GM12878 (cell line): ENCODE data around the gene SMKR1. TPM values are rescaled to one million over a fixed set of nuclear protein-coding genes. Genes with fewer than 3 reads are reported as not detected.

Experiments
- ATAC-seq: fragments of 200-7000 bp; cut with Tn5 transposase; 3 replicates; pipeline ENCODE4 v1.9.1; 2020; ENCODE audit warnings: mild to moderate bottlenecking, moderate library complexity
- BruUV-seq: library from RNA; stranded (reverse); fragments of 400-500 nt; replicated peaks from 2 replicates; lab custom pipeline; 2021; lab: Mats Ljungman, UMichigan
- CTCF ChIA-PET: fragments of 300-600 bp; sonication (Branson Sonifier 250); formaldehyde crosslinking; extraction: SDS; loops from one replicate; lab custom pipeline; 2021; ENCODE audit warnings: inconsistent platforms; lab: Yijun Ruan, JAX
- POLR2A ChIA-PET: fragments of 350-600 bp; formaldehyde crosslinking; extraction: SDS; loops from one replicate; lab custom pipeline; 2021; ENCODE audit warnings: inconsistent platforms; lab: Charles Lee
- RAD21 ChIA-PET: fragments of 300-600 bp; sonication (Branson Sonifier 250); formaldehyde crosslinking; loops from one replicate; lab custom pipeline; 2023; ENCODE audit warnings: antibody characterized with exemption; ENCODE audit not compliant: unreplicated experiment; lab: Charles Lee
- SMC1A ChIA-PET: fragments of 300-600 bp; sonication (Branson Sonifier 250); formaldehyde crosslinking; loops from one replicate; lab custom pipeline; 2023; ENCODE audit not compliant: unreplicated experiment, uncharacterized antibody; lab: Charles Lee
- DNase-seq: peaks from one replicate; pipeline ENCODE4 v3.0.0-alpha.2; 2011; ENCODE audit warnings: low read depth, low spot score
- FAIRE-seq: peaks from 3 replicates; lab custom pipeline; 2011; peaks lifted over from hg19 to GRCh38; lab: Jason Lieb, UNC
- H2AFZ ChIP-seq: 2 replicates; pipeline ENCODE4 v1.6.0; 2011; ENCODE audit warnings: low read depth, low read length, control low read depth; ENCODE audit not compliant: control insufficient read depth
- H3K27ac ChIP-seq: 2 replicates; pipeline ENCODE4 v1.5.1; 2011; ENCODE audit warnings: control low read depth; ENCODE audit not compliant: control insufficient read depth, insufficient read depth
- H3K27me3 ChIP-seq, 2 experiments: replicated peaks in 1 of 2; 2 replicates each; pipeline versions ENCODE4 v1.6.0 to v1.6.1; 2011; ENCODE audit warnings: low read length in 1 of 2; ENCODE audit not compliant: control insufficient read depth in 2 of 2, insufficient read depth in 2 of 2
- H3K36me3 ChIP-seq, 2 experiments: 2 replicates each; pipeline ENCODE4 v1.5.1; 2011; ENCODE audit warnings: low read length in 1 of 2; ENCODE audit not compliant: control insufficient read depth in 2 of 2, insufficient read depth in 2 of 2
- H3K4me1 ChIP-seq: 2 replicates; pipeline ENCODE4 v1.6.1; 2011; ENCODE audit warnings: mild to moderate bottlenecking, low read length, moderate library complexity, mixed read lengths; ENCODE audit not compliant: control insufficient read depth, insufficient read depth
- H3K4me2 ChIP-seq: 2 replicates; pipeline ENCODE4 v1.6.0; 2011; ENCODE audit warnings: control low read depth; ENCODE audit not compliant: control insufficient read depth, insufficient read depth
- H3K4me3 ChIP-seq: fragments of 200-600 bp; sonication (generic); 2 replicates; pipeline ENCODE4 v1.5.1; 2016
- H3K79me2 ChIP-seq: 2 replicates; pipeline ENCODE4 v1.6.0; 2011; ENCODE audit warnings: low read length; ENCODE audit not compliant: control insufficient read depth, insufficient read depth
- H3K9ac ChIP-seq: 2 replicates; pipeline ENCODE4 v1.8.0; 2011; ENCODE audit warnings: low read length, control low read depth, mixed read lengths; ENCODE audit not compliant: control insufficient read depth, insufficient read depth
- H3K9me3 ChIP-seq: replicated peaks from 3 replicates; pipeline ENCODE4 v1.5.1; 2011; ENCODE audit warnings: mild to moderate bottlenecking, low read length; ENCODE audit not compliant: control insufficient read depth, insufficient read depth
- H4K20me1 ChIP-seq: 2 replicates; pipeline ENCODE4 v1.6.0; 2011; ENCODE audit not compliant: control insufficient read depth, insufficient read depth
- ASH2L ChIP-seq: fragments of 300-600, 200-600 bp; sonication (generic); IDR thresholded peaks from 2 replicates; pipeline ENCODE4 v1.6.1; 2017; ENCODE audit warnings: low read depth, mild to moderate bottlenecking, borderline replicate concordance
- BHLHE40 ChIP-seq, 2 experiments: fragments of 450-650 bp in 1 of 2; IDR thresholded peaks; 2 replicates each; pipeline ENCODE4 v1.6.1; 2011 to 2017; ENCODE audit warnings: low read depth in 2 of 2, borderline replicate concordance in 1 of 2, improper control_type of control experiment in 1 of 2, low read length in 1 of 2, mild to moderate bottlenecking in 1 of 2
- BMI1 ChIP-seq: fragments of 450-650 bp; IDR thresholded peaks from 2 replicates; pipeline ENCODE4 v1.6.1; 2016; ENCODE audit warnings: mild to moderate bottlenecking, moderate library complexity, borderline replicate concordance
- EGR1 ChIP-seq, 2 experiments: IDR thresholded peaks; 1 replicate in 1 of 2; 2 replicates in 1 of 2; pipeline ENCODE4 v1.6.1; 2011 to 2012; ENCODE audit warnings: low read depth in 2 of 2, low read length in 2 of 2, borderline replicate concordance in 1 of 2, mild to moderate bottlenecking in 1 of 2, moderate library complexity in 1 of 2
- ESRRA ChIP-seq: IDR thresholded peaks from 2 replicates; pipeline ENCODE4 v1.6.1; 2012; ENCODE audit warnings: mild to moderate bottlenecking, low read length, improper control_type of control experiment
- ETV6 ChIP-seq, 2 experiments: fragments of 450-650 bp in 1 of 2; IDR thresholded peaks in 1 of 2; conservative IDR thresholded peaks in 1 of 2; 2 replicates each; pipeline ENCODE4 v1.6.1; 2014; ENCODE audit warnings: antibody characterized with exemption in 1 of 2, borderline replicate concordance in 1 of 2, low read depth in 1 of 2, mild to moderate bottlenecking in 1 of 2, moderate library complexity in 1 of 2
- KDM1A ChIP-seq: fragments of 200-600 bp; sonication (generic); IDR thresholded peaks from 2 replicates; pipeline ENCODE4 v1.6.1; 2016; ENCODE audit warnings: borderline replicate concordance
- KLF5 ChIP-seq: fragments of 450-650 bp; IDR thresholded peaks from 2 replicates; pipeline ENCODE4 v1.6.1; 2014; ENCODE audit warnings: mild to moderate bottlenecking; ENCODE audit not compliant: partially characterized antibody
- NFYA ChIP-seq: IDR thresholded peaks from 2 replicates; pipeline ENCODE4 v1.6.1; 2011; ENCODE audit warnings: low read depth, mild to moderate bottlenecking, low read length, improper control_type of control experiment, borderline replicate concordance
- NR2C1 ChIP-seq: fragments of 450-650 bp; IDR thresholded peaks from 2 replicates; pipeline ENCODE4 v1.6.1; 2017; ENCODE audit warnings: antibody characterized with exemption, mild to moderate bottlenecking, moderate library complexity
- PML ChIP-seq: IDR thresholded peaks from 2 replicates; pipeline ENCODE4 v1.6.1; 2012; ENCODE audit warnings: low read length, inconsistent platforms
- SMAD1 ChIP-seq: fragments of 450-650 bp; IDR thresholded peaks from 2 replicates; pipeline ENCODE4 v1.6.1; 2018; ENCODE audit warnings: mild to moderate bottlenecking, low read depth; ENCODE audit not compliant: partially characterized antibody
- SREBF1 ChIP-seq: IDR thresholded peaks from 2 replicates; pipeline ENCODE4 v1.6.1; 2012; ENCODE audit warnings: mild to moderate bottlenecking, low read length
- TCF3 ChIP-seq: IDR thresholded peaks from 2 replicates; pipeline ENCODE4 v1.6.1; 2012; ENCODE audit warnings: low read depth, mild to moderate bottlenecking, low read length, borderline replicate concordance; ENCODE audit not compliant: insufficient read depth
- ZNF384 ChIP-seq: IDR thresholded peaks from 2 replicates; pipeline ENCODE4 v1.6.1; 2012; ENCODE audit warnings: low read depth, mild to moderate bottlenecking, low read length, improper control_type of control experiment, borderline replicate concordance
- ZSCAN29 ChIP-seq: fragments of 450-650 bp; IDR thresholded peaks from 2 replicates; pipeline ENCODE4 v1.6.1; 2017; ENCODE audit warnings: mild to moderate bottlenecking, moderate library complexity
- WGBS: methylation state at CpG from one replicate; pipeline ENCODE4 v1.1.6; 2016; ENCODE audit warnings: low lambda C conversion rate; ENCODE audit not compliant: insufficient replicate concordance, insufficient coverage; ENCODE audit errors: missing lambda C conversion rate; 5-methylcytosine and 5-hydroxymethylcytosine counted together
- in situ Hi-C: fragments of 300-500 bp; cut with MboI; formaldehyde crosslinking; loops from 9 replicates; pipeline ENCODE4 v1.14.3; 2018; ENCODE audit warnings: mixed read lengths
- intact Hi-C: fragments of 100-400 bp; cut with micrococcal nuclease; formaldehyde crosslinking; loops from one replicate; pipeline ENCODE4 v1.14.2; 2022; ENCODE audit not compliant: unreplicated experiment
- polyA plus RNA-seq, 11 experiments: library from polyadenylated mRNA; depleted of rRNA in 4 of 11; unstranded in 6 of 11; stranded (reverse) in 5 of 11; fragments of >200 nt; fragmentation: Nextera tagmentation in 4 of 11; fragmentation: Illumina TruSeq in 1 of 11; extraction: Ambion mirVana in 4 of 11; extraction: Trizol in 1 of 11; gene quantifications; 1 replicate in 1 of 11; 2 replicates in 10 of 11; pipeline versions ENCODE4 v1.2.1 to v1.2.3, GENCODE V29; 2011 to 2016; ENCODE audit warnings: inconsistent platforms in 2 of 11, missing spikeins in 2 of 11, low read depth in 1 of 11
- total RNA-seq, 4 experiments: library from RNA; depleted of rRNA in 3 of 4; stranded (reverse); fragments of >200 nt in 3 of 4; fragmentation: Illumina TruSeq in 1 of 4; extraction: Trizol in 1 of 4; gene quantifications; 2 replicates each; pipeline versions ENCODE4 v1.2.1 to v1.2.3, GENCODE V29; 2013 to 2021
- TF ChIP-seq, protein P1 (sequence below): IDR thresholded peaks from 2 replicates; pipeline ENCODE4 v1.6.1; 2012; ENCODE audit warnings: low read length, inconsistent platforms
- TF ChIP-seq, protein P2 (sequence below): fragments of 450-650 bp; IDR thresholded peaks from 2 replicates; pipeline ENCODE4 v1.6.1; 2018; ENCODE audit warnings: mild to moderate bottlenecking, low read depth, moderate library complexity; ENCODE audit not compliant: partially characterized antibody
- TF ChIP-seq, protein P3 (sequence below): fragments of 450-650 bp; conservative IDR thresholded peaks from 2 replicates; pipeline ENCODE4 v1.6.1; 2017; ENCODE audit warnings: mild to moderate bottlenecking, moderate library complexity

The SMKR1 gene
- total and polyA plus RNA-seq, 10 of the 15 experiments (the other 5 are each of a cell fraction or from before 2014, with no cell fraction given) = 0.37 to 2.6 (median 0.83) TPM

- ChIA-PET CTCF (interaction anchor here (0.8 to 1.4 kb wide), 3 partner anchors 14 to 329 kb away, joined by 3 to 5 read pairs (median 3); no protein-coding TSS in a partner anchor), SMC1A (no interaction called here), RAD21 (no interaction called here), POLR2A (no interaction called here)
- Histone ChIP-seq H3K4me1 (peaks cover 17% of the 10 kb centered on the region; the same call in 1 of the 2 replicates), H3K9me3 (no peaks in the 10 kb centered on the region), H3K27me3 (no peaks in the 10 kb centered on the region), H3K36me3 (no peaks in the 10 kb centered on the region), H3K79me2 (no peaks in the 10 kb centered on the region), H3K9ac (no peak overlapping the region), H3K27ac (no peak overlapping the region), H2AFZ (no peak overlapping the region), H3K4me2 (no peak overlapping the region), H4K20me1 (no peaks in the 10 kb centered on the region), H3K4me3 (no peak overlapping the region)
- ATAC-seq = no peak
- no TSS peak for BruUV-seq
- in situ Hi-C loops = no loop called here
- no peak for DNase-seq
- 59% methylated on average over 1 of the region's 1 CpG for WGBS
- no peak for FAIRE-seq
- intact Hi-C loops = no loop called here
- no peak for TF ChIP-seq EGR1 (IDR thresholded peaks at IDR 0.05; ENCODE audit: borderline replicate concordance in 1 of 2, low read depth in 2 of 2, low read length in 2 of 2)
- no peak for TF ChIP-seq KLF5
- no peak for TF ChIP-seq PML
- no peak for TF ChIP-seq ETV6 (conservative IDR thresholded peaks at IDR 0.05 in 1 of 2, IDR thresholded peaks at IDR 0.05 in 1 of 2; ENCODE audit: borderline replicate concordance in 1 of 2, low read depth in 1 of 2)
- TF ChIP-seq, protein P1, sequence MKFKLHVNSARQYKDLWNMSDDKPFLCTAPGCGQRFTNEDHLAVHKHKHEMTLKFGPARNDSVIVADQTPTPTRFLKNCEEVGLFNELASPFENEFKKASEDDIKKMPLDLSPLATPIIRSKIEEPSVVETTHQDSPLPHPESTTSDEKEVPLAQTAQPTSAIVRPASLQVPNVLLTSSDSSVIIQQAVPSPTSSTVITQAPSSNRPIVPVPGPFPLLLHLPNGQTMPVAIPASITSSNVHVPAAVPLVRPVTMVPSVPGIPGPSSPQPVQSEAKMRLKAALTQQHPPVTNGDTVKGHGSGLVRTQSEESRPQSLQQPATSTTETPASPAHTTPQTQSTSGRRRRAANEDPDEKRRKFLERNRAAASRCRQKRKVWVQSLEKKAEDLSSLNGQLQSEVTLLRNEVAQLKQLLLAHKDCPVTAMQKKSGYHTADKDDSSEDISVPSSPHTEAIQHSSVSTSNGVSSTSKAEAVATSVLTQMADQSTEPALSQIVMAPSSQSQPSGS = no peak
- TF ChIP-seq TCF3 = no peak
- TF ChIP-seq KDM1A = no peak
- TF ChIP-seq, protein P2, sequence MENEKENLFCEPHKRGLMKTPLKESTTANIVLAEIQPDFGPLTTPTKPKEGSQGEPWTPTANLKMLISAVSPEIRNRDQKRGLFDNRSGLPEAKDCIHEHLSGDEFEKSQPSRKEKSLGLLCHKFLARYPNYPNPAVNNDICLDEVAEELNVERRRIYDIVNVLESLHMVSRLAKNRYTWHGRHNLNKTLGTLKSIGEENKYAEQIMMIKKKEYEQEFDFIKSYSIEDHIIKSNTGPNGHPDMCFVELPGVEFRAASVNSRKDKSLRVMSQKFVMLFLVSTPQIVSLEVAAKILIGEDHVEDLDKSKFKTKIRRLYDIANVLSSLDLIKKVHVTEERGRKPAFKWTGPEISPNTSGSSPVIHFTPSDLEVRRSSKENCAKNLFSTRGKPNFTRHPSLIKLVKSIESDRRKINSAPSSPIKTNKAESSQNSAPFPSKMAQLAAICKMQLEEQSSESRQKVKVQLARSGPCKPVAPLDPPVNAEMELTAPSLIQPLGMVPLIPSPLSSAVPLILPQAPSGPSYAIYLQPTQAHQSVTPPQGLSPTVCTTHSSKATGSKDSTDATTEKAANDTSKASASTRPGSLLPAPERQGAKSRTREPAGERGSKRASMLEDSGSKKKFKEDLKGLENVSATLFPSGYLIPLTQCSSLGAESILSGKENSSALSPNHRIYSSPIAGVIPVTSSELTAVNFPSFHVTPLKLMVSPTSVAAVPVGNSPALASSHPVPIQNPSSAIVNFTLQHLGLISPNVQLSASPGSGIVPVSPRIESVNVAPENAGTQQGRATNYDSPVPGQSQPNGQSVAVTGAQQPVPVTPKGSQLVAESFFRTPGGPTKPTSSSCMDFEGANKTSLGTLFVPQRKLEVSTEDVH = no peak
- TF ChIP-seq BHLHE40 (IDR thresholded peaks at IDR 0.05; ENCODE audit: borderline replicate concordance in 1 of 2, low read depth in 2 of 2, low read length in 1 of 2) = no peak
- no peak for TF ChIP-seq BMI1
- TF ChIP-seq ZSCAN29 = no peak
- no peak for TF ChIP-seq NR2C1
- TF ChIP-seq NFYA = no peak
- TF ChIP-seq ESRRA = no peak
- TF ChIP-seq ZNF384 = no peak
- TF ChIP-seq ASH2L = no peak
- no peak for TF ChIP-seq SREBF1
- TF ChIP-seq SMAD1 = no peak
- TF ChIP-seq, protein P3, sequence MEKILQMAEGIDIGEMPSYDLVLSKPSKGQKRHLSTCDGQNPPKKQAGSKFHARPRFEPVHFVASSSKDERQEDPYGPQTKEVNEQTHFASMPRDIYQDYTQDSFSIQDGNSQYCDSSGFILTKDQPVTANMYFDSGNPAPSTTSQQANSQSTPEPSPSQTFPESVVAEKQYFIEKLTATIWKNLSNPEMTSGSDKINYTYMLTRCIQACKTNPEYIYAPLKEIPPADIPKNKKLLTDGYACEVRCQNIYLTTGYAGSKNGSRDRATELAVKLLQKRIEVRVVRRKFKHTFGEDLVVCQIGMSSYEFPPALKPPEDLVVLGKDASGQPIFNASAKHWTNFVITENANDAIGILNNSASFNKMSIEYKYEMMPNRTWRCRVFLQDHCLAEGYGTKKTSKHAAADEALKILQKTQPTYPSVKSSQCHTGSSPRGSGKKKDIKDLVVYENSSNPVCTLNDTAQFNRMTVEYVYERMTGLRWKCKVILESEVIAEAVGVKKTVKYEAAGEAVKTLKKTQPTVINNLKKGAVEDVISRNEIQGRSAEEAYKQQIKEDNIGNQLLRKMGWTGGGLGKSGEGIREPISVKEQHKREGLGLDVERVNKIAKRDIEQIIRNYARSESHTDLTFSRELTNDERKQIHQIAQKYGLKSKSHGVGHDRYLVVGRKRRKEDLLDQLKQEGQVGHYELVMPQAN = no peak
Measured at GRCh38 chr7:129495987-129496386, 6.3 kb upstream of the SMKR1 start.
